Liver (tissue), 9 donors: ENCODE data around the gene SDF4. TPM values are rescaled to one million over a fixed set of nuclear protein-coding genes. Genes with fewer than 3 reads are reported as not detected.

Experiments used
- DNase-seq: peaks from one replicate; pipeline ENCODE4 v3.0.0-alpha.2; 2017; ENCODE audit warnings: low spot score
- H3K27ac ChIP-seq, 2 donors: one replicate each; pipeline ENCODE4 v1.7.0; 2013; ENCODE audit warnings: inconsistent platforms in 2 of 2, low read length in 2 of 2, control low read depth in 1 of 2, low read depth in 1 of 2, mild to moderate bottlenecking in 1 of 2
- H3K27me3 ChIP-seq, 4 donors: one replicate each; pipeline versions ENCODE4 v1.6.1 to v1.7.0; 2013; ENCODE audit warnings: low read length in 3 of 4, inconsistent platforms in 1 of 4, mild to moderate bottlenecking in 1 of 4, moderate library complexity in 1 of 4; ENCODE audit not compliant: control insufficient read depth in 4 of 4, insufficient read depth in 4 of 4
- H3K36me3 ChIP-seq, 4 donors: one replicate each; pipeline versions ENCODE4 v1.6.1 to v1.7.0; 2013; ENCODE audit warnings: low read length in 3 of 4, mild to moderate bottlenecking in 3 of 4, low read depth in 1 of 4, moderate library complexity in 1 of 4; ENCODE audit not compliant: control insufficient read depth in 4 of 4, insufficient read depth in 3 of 4
- H3K4me1 ChIP-seq, 4 donors: one replicate each; pipeline versions ENCODE4 v1.6.1 to v1.7.0; 2013; ENCODE audit warnings: low read length in 3 of 4, mild to moderate bottlenecking in 3 of 4, moderate library complexity in 1 of 4; ENCODE audit not compliant: control insufficient read depth in 4 of 4, insufficient read depth in 4 of 4
- H3K4me3 ChIP-seq, 3 donors: one replicate each; pipeline versions ENCODE4 v1.6.1 to v1.7.0; 2013; ENCODE audit warnings: low read length in 3 of 3, control low read depth in 1 of 3, low read depth in 1 of 3, mild to moderate bottlenecking in 1 of 3
- H3K9ac ChIP-seq, 2 donors: one replicate each; pipeline ENCODE4 v1.7.0; 2013; ENCODE audit warnings: low read length in 2 of 2, mild to moderate bottlenecking in 2 of 2, moderate library complexity in 2 of 2, control low read depth in 1 of 2, low read depth in 1 of 2
- H3K9me3 ChIP-seq, 4 donors: one replicate each; pipeline versions ENCODE4 v1.6.1 to v1.7.0; 2013; ENCODE audit warnings: low read length in 3 of 4; ENCODE audit not compliant: control insufficient read depth in 4 of 4
- EGR1 ChIP-seq, 2 donors: IDR thresholded peaks; 2 replicates each; pipeline ENCODE4 v1.6.1; 2016 to 2018; ENCODE audit warnings: antibody characterized with exemption in 2 of 2, low read depth in 2 of 2
- FOXA1 ChIP-seq: IDR thresholded peaks from 2 replicates; pipeline ENCODE4 v1.6.1; 2016; ENCODE audit warnings: antibody characterized with exemption
- FOXA2 ChIP-seq: IDR thresholded peaks from 2 replicates; pipeline ENCODE4 v1.6.1; 2016; ENCODE audit warnings: antibody characterized with exemption
- GABPA ChIP-seq, 2 donors: IDR thresholded peaks in 1 of 2; conservative IDR thresholded peaks in 1 of 2; 2 replicates each; pipeline ENCODE4 v1.6.1; 2016; ENCODE audit warnings: antibody characterized with exemption in 2 of 2, mild to moderate bottlenecking in 1 of 2, moderate library complexity in 1 of 2
- HNF4A ChIP-seq, 2 donors: conservative IDR thresholded peaks; 2 replicates each; pipeline ENCODE4 v1.6.1; 2016; ENCODE audit warnings: antibody characterized with exemption in 2 of 2, mild to moderate bottlenecking in 2 of 2
- HNF4G ChIP-seq: IDR thresholded peaks from 2 replicates; pipeline ENCODE4 v1.6.1; 2016; ENCODE audit warnings: antibody characterized with exemption
- JUND ChIP-seq, 2 donors: IDR thresholded peaks; 2 replicates each; pipeline ENCODE4 v1.6.1; 2016; ENCODE audit warnings: antibody characterized with exemption in 2 of 2
- MAX ChIP-seq: IDR thresholded peaks from 2 replicates; pipeline ENCODE4 v1.6.1; 2016; ENCODE audit warnings: antibody characterized with exemption
- RAD21 ChIP-seq, 2 donors: IDR thresholded peaks; 2 replicates each; pipeline ENCODE4 v1.6.1; 2016; ENCODE audit warnings: antibody characterized with exemption in 2 of 2, mild to moderate bottlenecking in 2 of 2
- REST ChIP-seq: IDR thresholded peaks from 2 replicates; pipeline ENCODE4 v1.6.1; 2016; ENCODE audit warnings: antibody characterized with exemption, mild to moderate bottlenecking
- SP1 ChIP-seq: IDR thresholded peaks from 2 replicates; pipeline ENCODE4 v1.6.1; 2018; ENCODE audit warnings: antibody characterized with exemption, mild to moderate bottlenecking
- WGBS: extraction: QIAGEN DNeasy Blood & Tissue Kit; methylation state at CpG from one replicate; pipeline ENCODE4 v1.1.7; 2013; 5-methylcytosine and 5-hydroxymethylcytosine counted together
- polyA plus RNA-seq, 2 donors: library from polyadenylated mRNA; stranded (reverse) in 1 of 2; unstranded in 1 of 2; fragments of 200-250 nt in 1 of 2; fragments of >200 nt in 1 of 2; fragmentation: Nextera tagmentation in 1 of 2; extraction: Ambion mirVana in 1 of 2; gene quantifications; one replicate each; pipeline versions ENCODE4 v1.2.1 to v1.2.3, GENCODE V29; 2013 to 2015
- total RNA-seq, 2 donors: library from RNA; depleted of rRNA; stranded (reverse); fragments of >200 nt; gene quantifications; one replicate each; pipeline ENCODE4 v1.2.3, GENCODE V29; 2014
- donor health status: healthy.
- donor health status: healthy.
- donor health status: healthy.
- donor health status: healthy.
- donor health status: healthy.

The SDF4 gene
- total and polyA plus RNA-seq, 4 donors: 48.7 to 180 (median 75.9) TPM

GRCh38 chr1:1213345-1214265 lies 18.2 kb downstream of the SDF4 start, which contains the start of gene TNFRSF4:
TNFRSF4 (minus strand) TSS chr1:1214153; CDS start chr1:1214127, 26 bp downstream.
- H3K4me1 ChIP-seq: peaks cover 0 to 8% (median 0%) of the 10 kb centered on the region in 4 donors

GRCh38 chr1:1212780-1213344 lies 18.9 kb downstream of the SDF4 start:
- no peaks in the 10 kb centered on the region for H3K9me3 ChIP-seq
- no peak overlapping the region for H3K27ac ChIP-seq
- peak overlapping the region in 1 of 3 donors; percentile 9 for H3K4me3 ChIP-seq
- TF ChIP-seq FOXA1 (no peak), RAD21 (IDR thresholded peaks at IDR 0.05) (peak in 1 of 2 donors; percentile 18)
- WGBS: 66% methylated on average over 24 of the region's 24 CpGs
- no peak for DNase-seq
- peaks cover 0 to 17% (median 8%) of the 10 kb centered on the region in 4 donors for H3K36me3 ChIP-seq
- H3K9ac ChIP-seq: no peak overlapping the region
- H3K27me3 ChIP-seq: no peaks in the 10 kb centered on the region
- peaks cover 0 to 8% (median 0%) of the 10 kb centered on the region in 4 donors for H3K4me1 ChIP-seq

More at GRCh38 chr1:1213345-1214265, 18.2 kb downstream of the SDF4 start, which contains the start of gene TNFRSF4:
- Histone ChIP-seq H3K9ac (no peak within 1 kb of the TSS), H3K36me3 (peaks cover 7 to 25% (median 12%) of the 10 kb centered on the region in 4 donors), H3K9me3 (no peaks in the 10 kb centered on the region), H3K27me3 (no peaks in the 10 kb centered on the region), H3K4me3 (no peak within 1 kb of the TSS), H3K27ac (no peak within 1 kb of the TSS)
- TF ChIP-seq HNF4G (no peak), REST (no peak), EGR1 (IDR thresholded peaks at IDR 0.05; ENCODE audit: low read depth in 2 of 2) (no peak), SP1 (no peak), RAD21 (IDR thresholded peaks at IDR 0.05) (no peak), MAX (no peak), FOXA2 (no peak), HNF4A (conservative IDR thresholded peaks at IDR 0.05) (no peak), GABPA (IDR thresholded peaks at IDR 0.05 in 1 of 2, conservative IDR thresholded peaks at IDR 0.05 in 1 of 2) (no peak), JUND (IDR thresholded peaks at IDR 0.05) (no peak)
- WGBS: 62% methylated on average over 56 of the region's 56 CpGs
- DNase-seq: no peak
